PC-3 (cell line): ENCODE results near the gene WNT5B.

Experiments used
- EZH2 ChIP-seq: fragments of 300-600 bp; sonication (generic); IDR thresholded peaks from one replicate; pipeline ENCODE4 v1.6.1; 2017; ENCODE audit warnings: antibody characterized with exemption, mild to moderate bottlenecking, low read length; ENCODE audit not compliant: unreplicated experiment
- EZH2phosphoT487 ChIP-seq: fragments of 300-600 bp; sonication (generic); IDR thresholded peaks from 2 replicates; pipeline ENCODE4 v1.6.1; 2018; ENCODE audit warnings: mild to moderate bottlenecking, antibody characterized with exemption, low read length, borderline replicate concordance
- TF ChIP-seq, protein P1 (sequence below): fragments of 300-600 bp; sonication (generic); conservative IDR thresholded peaks from 2 replicates; pipeline ENCODE4 v1.5.1; 2017; ENCODE audit warnings: antibody characterized with exemption, low read depth, mild to moderate bottlenecking, low read length

- TF ChIP-seq, protein P1, sequence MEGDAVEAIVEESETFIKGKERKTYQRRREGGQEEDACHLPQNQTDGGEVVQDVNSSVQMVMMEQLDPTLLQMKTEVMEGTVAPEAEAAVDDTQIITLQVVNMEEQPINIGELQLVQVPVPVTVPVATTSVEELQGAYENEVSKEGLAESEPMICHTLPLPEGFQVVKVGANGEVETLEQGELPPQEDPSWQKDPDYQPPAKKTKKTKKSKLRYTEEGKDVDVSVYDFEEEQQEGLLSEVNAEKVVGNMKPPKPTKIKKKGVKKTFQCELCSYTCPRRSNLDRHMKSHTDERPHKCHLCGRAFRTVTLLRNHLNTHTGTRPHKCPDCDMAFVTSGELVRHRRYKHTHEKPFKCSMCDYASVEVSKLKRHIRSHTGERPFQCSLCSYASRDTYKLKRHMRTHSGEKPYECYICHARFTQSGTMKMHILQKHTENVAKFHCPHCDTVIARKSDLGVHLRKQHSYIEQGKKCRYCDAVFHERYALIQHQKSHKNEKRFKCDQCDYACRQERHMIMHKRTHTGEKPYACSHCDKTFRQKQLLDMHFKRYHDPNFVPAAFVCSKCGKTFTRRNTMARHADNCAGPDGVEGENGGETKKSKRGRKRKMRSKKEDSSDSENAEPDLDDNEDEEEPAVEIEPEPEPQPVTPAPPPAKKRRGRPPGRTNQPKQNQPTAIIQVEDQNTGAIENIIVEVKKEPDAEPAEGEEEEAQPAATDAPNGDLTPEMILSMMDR: no peak
- TF ChIP-seq EZH2 (no peak), EZH2phosphoT487 (no peak)
These were observed 10.5 kb downstream of the WNT5B start for GRCh38 chr12:1639538-1639937.
